Measurements from ENCODE around the gene CDKN1C.

GRCh38 chr11:2880646-2881045 lies 4.9 kb downstream of the CDKN1C start:
- TF ChIP-seq ARNT (IDR thresholded peaks at IDR 0.05) (no peak), ZNF384 (IDR thresholded peaks at IDR 0.05) (no peak), SP1 (IDR thresholded peaks at IDR 0.05) (no peak), BHLHE40 (IDR thresholded peaks at IDR 0.05; ENCODE audit: borderline replicate concordance) (no peak), ELF4 (IDR thresholded peaks at IDR 0.05) (no peak), SUZ12 (IDR thresholded peaks at IDR 0.05) (no peak), CTBP1 (IDR thresholded peaks at IDR 0.05; ENCODE audit: borderline replicate concordance) (no peak)

All from HEK293T (cell line).